ENCODE results near the gene NPW. TPM values are rescaled to one million over a fixed set of nuclear protein-coding genes. Genes with fewer than 3 reads are reported as not detected.

NPW gene
- total and polyA plus RNA-seq, 8 donors: 0.43 to 2.7 (median 0.82) TPM

DNA sequence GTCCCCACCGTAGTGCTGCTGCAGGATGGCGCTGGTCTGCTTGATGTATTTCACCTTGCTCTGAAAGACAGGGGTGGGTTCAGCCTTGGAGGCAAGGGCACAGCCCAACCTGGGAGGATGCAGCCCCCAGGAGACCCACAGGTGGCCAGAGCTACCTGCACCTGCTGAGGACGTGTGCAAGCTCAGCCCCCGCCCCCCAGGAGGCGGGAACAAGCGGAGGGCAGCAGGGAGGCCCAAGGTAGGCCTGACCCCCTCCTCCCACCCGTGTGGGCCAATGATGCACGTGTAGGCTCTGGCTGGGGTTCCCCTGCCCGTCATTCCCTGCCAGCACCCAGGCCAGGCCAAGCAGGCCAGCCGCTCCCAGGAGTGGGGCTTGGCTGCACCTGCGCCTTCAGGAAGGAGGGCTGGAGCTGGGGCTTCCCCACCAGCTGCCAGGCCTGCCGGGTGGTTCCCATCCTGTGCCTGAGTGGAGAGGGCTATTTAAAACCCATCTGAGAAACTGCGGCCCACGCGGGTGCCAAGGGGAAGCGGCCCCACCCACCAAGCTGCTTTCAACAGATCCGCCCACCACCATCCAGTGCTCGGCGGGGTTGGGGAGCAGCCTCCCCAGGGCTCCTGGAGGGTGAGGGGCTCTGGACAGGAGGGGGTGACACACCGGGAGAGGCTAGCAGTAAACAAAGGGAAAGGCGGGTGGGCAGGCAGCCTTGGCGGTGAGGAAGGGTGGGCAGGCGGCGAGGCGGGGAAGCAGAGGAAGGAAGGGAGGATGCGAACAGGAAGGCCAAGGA lies 24.3 kb downstream of the NPW start:
- peaks cover 0 to 7% (median 7%) of the 10 kb centered on the region in 3 donors for H3K4me1 ChIP-seq
- peak in 3 of 6 donors; percentile 33 to 70 (median 54) for DNase-seq
- no peaks in the 10 kb centered on the region for H3K36me3 ChIP-seq
- intact Hi-C loops (cut with DNase I): no loop called here
- 83 to 85% methylated on average over 23 to 26 of the region's 26 CpGs for WGBS, 2 donors
- no peak overlapping the region for H3K27ac ChIP-seq
- H3K4me3 ChIP-seq: no peak overlapping the region
- ATAC-seq: peak in 1 of 4 donors; percentile 2
- H3K9me3 ChIP-seq: no peaks in the 10 kb centered on the region
- TF ChIP-seq CTCF (IDR thresholded peaks at IDR 0.05): no peak
- H3K27me3 ChIP-seq: no peaks in the 10 kb centered on the region
- no peak for FAIRE-seq

GRCh38 chr16:2044541-2044940 lies 25.0 kb downstream of the NPW start:
- Histone ChIP-seq H3K27me3 (no peaks in the 10 kb centered on the region), H3K36me3 (no peaks in the 10 kb centered on the region), H3K9me3 (no peaks in the 10 kb centered on the region), H3K27ac (no peak overlapping the region), H3K4me1 (peaks cover 0 to 13% (median 10%) of the 10 kb centered on the region in 3 donors), H3K4me3 (no peak overlapping the region)
- FAIRE-seq (no peak), ATAC-seq (no peak), DNase-seq (peak in 3 of 6 donors; percentile 34 to 66 (median 54))
- WGBS, 2 donors: 89 to 92% methylated on average over 22 of the region's 22 CpGs
- intact Hi-C loops (cut with DNase I): no loop called here
- no peak for TF ChIP-seq CTCF (IDR thresholded peaks at IDR 0.05)

DNA sequence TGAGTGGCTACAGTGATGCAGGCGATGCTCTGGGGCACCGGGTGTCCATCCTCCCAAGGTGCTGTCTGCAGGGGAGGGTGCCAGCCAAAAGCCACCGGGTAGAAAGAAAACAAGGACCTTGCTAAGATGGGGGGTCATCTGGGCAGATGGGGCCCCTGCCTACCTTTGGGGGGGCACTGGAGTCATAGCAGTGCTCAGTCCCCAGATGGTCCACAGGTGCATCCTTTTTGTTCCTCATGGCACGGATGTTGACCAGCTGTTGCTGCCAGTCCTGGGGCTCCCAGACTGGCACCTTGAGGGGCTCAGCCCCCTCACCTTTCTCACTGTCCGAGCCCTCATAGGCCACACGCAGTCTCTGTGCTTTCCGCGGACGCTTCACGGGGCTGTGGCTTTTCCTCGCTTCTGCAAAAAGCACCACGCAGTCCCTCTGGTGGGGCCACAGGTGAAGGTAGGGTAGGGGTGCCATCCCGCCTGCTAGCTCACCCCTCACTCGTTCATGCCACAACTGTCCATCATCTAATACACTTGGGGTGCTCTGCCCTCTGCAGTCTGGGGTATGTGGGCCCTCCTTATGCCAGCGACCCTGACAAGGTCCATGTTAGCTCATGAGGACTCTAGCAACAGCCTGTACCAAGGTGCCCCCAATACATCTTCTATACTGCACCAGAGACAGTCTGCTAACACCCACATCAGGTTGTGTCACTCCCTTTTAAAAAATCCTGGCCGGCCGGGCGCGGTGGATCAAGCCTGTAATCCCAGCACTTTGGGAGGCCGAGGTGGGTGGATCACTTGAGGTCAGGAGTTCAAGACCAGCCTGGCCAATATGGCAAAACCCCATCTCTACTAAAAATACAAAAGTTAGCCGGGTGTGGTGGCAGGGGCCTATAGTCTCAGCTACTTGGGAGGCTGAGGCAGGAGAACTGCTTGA lies 26.6 kb downstream of the NPW start:
- H3K36me3 ChIP-seq: no peaks in the 10 kb centered on the region
- DNase-seq (no peak), FAIRE-seq (no peak), ATAC-seq (no peak)
- peak overlapping the region in 2 of 4 donors; percentile 52 to 53 for H3K27ac ChIP-seq
- H3K9me3 ChIP-seq: no peaks in the 10 kb centered on the region
- no peak for TF ChIP-seq CTCF (IDR thresholded peaks at IDR 0.05)
- H3K4me1 ChIP-seq: peaks cover 0 to 13% (median 10%) of the 10 kb centered on the region in 3 donors
- intact Hi-C loops (cut with DNase I): no loop called here
- no peaks in the 10 kb centered on the region for H3K27me3 ChIP-seq
- WGBS, 2 donors: 87 to 91% methylated on average over 21 of the region's 21 CpGs
- H3K4me3 ChIP-seq: peak overlapping the region in 1 of 4 donors; percentile 96

- no peak for ATAC-seq
- intact Hi-C loops (cut with DNase I): no loop called here
- H3K9me3 ChIP-seq: no peaks in the 10 kb centered on the region
- peak overlapping the region; percentile 90 to 96 (median 94) for H3K4me3 ChIP-seq
- no peak for TF ChIP-seq CTCF (IDR thresholded peaks at IDR 0.05)
- peaks cover 0 to 13% (median 10%) of the 10 kb centered on the region in 3 donors for H3K4me1 ChIP-seq
- FAIRE-seq: no peak
- peak overlapping the region in 3 of 4 donors; percentile 52 to 61 (median 53) for H3K27ac ChIP-seq
- DNase-seq: no peak
- WGBS, 2 donors: 12 to 15% methylated on average over 8 of the region's 8 CpGs
- no peaks in the 10 kb centered on the region for H3K36me3 ChIP-seq
- H3K27me3 ChIP-seq: no peaks in the 10 kb centered on the region
Observed at GRCh38 chr16:2046893-2047329, 27.3 kb downstream of the NPW start.
